Fibroblast of peridontal ligament (primary cell): ENCODE measurements around the gene CNOT4.
"Not testable (repeated sequence)": the region's sequence is repeated elsewhere in the genome, so short reads cannot be mapped to it uniquely, and the experiment has no call there.

Experiments used
- DNase-seq: peaks from one replicate; pipeline ENCODE4 v3.0.0-alpha.2; 2010; ENCODE audit errors: extremely low read depth

CNOT4 gene

DNA sequence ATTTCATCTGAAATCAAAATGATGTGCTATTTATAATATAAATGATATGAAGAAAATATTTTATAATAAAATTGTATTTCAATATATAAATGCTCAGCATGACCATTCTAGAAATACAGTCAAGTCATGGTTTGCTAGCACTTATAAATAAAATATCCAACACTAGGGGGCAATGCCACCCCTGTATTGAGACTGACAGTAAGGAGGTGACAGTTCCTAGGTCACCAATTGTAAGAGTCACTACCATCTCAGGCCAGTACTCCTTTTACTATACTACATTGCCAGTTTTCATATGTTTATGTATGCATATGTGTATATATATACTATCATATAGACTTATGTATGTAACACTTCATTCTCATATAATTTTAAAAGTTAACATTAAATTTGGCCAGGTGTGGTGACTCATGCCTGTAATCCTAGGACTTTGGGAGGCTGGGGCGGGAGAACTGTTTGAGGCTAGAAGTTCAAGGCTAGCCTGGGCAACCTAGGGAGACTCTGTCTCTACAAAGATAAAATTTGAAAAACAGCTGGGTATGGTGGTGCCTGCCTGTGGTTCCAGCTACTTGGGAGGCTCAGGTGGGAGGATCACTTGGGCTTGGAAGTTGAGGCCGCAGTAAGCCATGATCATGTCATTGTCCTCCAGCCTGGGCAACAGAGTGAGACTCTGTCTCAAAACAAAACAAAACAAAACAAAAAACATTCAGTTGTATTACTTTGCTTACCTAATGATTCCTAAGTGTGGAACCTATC lies 2.4 kb upstream of the CNOT4 start:
- peak; percentile 66 for DNase-seq

DNA sequence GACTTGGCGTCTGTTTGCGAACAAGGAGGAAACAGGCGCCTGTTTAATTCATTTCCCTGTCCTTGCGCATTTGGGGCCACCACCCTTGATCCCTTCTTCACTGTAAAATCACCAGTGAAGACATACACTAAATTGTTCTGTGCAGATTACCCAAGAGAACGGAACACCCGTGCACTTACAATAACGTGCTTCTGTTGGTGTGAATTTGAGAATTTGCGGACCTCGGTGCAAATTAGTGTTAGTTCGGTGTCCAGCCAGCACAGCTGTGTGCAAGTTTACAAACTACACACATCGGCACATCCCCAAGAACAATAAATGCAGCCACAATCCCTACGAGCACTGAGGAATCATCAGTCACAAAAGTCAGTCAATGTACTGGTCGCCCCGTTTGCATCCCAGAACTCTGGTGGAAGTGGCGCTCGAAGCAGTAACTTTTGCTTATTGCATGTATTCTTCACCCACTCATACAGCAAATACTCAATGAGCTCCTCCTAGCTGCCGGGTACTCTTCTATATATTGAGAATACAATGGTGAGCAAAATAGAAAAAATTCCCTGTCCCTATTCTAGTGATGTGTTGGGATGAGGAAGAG lies 786 bp upstream of the CNOT4 start:
- DNase-seq = peak; percentile 48

DNA sequence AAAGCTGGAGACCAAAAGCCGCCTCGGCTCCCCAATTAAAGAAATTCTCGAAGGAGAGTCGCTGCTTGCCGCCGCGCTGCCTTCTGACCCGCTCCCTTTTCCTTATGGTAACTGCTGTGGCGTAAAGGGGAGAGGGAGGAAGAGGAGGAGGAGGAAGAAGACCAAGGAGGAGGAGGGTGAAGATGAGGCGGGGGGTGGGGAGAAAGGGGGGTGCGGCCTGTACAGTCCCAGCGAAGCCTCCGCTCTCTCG lies 388 bp downstream of the CNOT4 start:
- no peak for DNase-seq

DNA sequence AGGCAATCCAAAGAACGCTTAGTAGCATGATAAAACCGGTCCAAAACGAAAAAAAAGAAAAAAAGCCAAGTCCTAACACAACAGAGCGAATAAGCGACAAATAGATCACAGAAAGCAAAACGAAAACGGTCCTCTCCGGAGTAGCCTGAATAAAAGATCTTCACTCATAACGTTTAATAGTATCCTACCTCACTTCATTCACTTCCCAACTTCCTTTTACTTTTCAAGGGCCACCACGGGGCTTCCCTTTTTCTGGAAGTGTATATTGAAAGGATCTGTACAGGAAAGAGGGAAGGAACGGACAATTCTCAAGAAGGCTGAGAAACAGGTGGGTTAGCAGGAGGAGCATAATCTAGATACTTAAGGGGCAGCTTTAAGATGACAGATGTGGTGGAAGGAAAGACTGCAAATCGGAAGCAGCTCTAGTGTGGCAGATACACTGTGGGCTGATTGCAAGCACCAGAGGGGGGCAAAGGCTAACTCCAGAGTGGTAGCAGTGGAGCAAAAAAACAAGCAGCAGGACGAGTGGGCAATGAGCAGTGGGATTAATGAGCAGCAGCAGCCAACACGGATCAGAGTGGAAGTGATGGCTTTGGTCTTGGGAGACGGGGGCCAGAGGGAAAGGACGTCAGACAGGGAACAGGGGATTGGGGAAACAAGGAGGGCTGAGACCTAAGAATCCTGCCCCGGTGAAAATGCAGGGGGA lies 866 bp downstream of the CNOT4 start:
- DNase-seq = peak; percentile 40

DNA sequence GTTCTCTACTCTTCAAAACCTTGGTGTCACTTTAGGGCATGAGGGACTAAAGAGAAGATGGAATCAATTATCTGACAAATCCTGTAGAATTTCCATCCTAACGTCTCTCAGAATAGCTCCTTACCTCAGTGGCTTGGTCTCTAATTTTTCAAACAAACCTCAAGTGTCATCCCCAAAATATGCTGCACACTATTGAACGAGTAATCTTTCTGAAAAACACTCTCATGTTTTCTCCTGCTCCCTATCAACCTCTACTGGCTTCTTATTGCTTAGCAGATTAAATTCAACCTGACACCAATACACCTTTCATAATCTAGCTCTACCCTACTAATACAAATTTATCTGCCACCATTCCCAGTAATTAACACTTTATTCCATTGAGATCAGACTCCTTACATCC lies 8.5 kb downstream of the CNOT4 start:
- peak; percentile 54 for DNase-seq

DNA sequence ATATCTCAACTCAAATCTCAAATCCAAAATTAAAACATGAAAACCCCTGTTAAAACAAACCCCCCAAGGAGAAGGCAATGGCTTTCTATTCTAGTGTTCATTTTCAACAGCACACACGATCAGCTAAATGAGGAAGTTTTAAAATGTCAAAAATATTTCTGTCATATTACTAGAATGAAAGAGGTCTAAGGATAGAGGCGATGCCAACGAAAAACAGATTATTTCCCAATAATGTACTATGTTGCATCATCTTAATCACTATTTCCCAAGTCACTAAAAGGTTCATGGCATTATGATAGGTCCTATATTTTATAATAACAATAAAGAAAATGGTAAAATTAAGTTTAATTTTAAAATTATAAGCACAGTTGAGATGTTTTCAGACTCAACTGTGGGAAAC lies 10.1 kb downstream of the CNOT4 start:
- DNase-seq = no peak

DNA sequence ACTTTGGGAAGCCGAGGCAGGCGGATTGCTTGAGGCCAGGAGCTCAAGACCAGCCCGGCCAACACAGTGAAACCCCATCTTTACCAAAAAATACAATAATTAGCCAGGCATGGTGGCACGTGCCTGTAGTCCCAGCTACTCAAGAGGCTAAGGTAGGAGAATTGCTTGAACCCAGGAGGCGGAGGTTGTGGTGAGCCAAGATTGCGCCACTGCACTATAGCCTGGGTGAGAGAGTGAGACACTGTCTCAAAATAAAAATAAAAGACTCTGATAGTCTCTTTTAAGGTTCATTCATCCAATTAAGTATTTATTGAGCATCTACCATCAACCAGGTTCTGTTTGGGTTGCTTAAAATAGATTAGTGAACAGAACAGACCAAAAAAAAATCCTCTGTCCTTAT lies 12.7 kb downstream of the CNOT4 start:
- not testable (repeated sequence) for DNase-seq

DNA sequence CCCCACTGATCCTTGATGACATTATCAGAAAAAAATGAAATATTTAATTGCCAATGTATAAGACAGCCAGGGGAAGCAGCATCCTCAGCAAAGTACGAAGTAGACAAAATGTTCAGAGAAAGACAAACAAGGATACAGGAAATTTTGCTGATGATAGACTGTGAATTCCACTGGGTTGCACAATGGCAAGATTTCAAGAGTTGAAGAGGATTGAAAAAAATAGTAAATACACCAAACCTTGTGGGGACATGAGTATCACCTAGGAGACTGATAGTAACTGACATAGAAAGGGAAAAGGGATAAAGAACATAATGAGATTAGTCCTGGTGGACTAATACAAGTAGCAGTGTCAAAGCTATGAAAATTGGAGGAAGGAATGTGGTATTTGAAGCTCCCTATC lies 16.5 kb downstream of the CNOT4 start:
- no peak for DNase-seq

DNA sequence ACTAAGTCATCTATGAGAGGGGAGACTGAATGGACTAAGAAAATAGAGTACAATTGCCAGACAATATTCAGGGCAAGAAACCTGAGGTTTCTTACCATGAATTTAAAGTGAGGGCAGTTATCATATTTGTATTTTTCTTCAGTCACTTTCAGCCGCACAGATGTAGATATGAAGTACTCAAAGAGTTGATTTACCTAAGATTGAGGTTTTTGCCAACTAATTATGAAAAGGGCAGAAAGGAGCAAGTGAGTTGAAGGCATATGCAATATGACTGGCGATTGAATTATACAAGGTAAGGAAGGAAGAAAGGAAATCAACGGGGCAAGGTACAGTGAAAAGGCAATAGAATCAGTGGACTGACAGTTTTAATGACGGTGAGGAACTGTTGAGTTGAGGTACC lies 17.8 kb downstream of the CNOT4 start:
- DNase-seq = no peak

DNA sequence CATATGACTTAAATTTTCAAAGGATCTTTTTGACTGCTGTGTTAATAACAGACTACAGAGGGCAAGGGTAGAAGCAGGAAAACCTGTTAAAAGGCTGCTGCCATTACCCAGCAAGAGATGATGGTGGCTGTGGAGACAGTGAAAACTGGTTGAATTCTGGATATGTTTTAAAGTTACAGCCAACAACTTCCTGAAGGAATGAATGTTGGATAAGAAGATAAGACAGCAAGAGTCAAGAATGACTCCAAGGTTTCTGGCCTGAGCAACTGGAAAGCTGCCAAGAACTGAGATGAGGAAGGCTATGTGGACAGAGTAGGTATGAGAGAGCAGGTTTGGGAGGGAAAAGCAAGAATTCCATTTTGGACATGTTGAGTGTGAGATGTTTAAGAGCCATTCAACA lies 19.1 kb downstream of the CNOT4 start:
- peak; percentile 18 for DNase-seq

DNA sequence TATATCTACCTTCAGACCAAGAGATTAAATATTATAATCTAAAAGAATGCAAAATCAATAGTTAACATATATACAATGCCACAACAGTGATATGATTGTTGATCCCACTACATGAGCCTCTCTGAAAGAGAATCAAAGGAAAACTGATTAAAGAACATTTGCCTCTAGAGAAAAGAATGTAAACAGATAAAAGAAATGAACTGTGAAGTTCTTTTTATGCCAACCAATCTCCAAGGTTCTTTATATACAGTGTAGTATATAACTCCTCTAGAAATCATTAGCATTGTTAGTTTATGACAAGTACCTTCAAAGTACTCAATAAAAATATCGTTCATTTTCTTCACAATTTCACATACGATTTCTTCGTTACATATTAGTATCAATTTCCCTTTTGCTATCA lies 20.1 kb downstream of the CNOT4 start:
- DNase-seq = no peak

DNA sequence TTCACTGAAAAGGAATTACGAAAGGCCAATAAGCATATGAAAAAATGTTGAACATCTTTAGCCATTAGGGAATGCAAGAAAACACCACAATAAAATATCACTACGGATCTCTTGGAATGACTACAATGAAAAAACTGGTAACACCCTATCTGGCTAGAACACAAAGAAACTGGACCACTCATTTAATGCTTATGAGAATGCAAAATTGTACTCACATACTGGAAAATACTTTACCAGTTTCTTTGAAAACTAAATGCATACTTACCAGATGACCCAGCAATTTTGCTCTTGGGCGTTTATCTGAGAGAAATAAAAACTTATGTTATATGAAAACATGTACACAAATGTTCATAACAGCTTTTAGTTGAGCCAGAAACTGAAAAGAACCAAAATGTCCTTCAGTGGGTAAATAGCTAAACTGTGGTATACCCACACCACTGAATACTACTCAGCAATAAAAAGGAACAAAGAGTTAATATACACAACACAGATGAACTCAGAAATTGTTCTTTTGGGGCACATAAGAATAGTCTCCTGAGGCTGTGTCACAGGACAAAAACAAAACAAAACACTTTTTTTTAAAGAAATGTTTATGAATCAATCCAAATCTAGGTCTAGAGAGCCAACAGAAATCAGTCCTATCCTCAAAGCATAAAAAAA lies 23.5 kb downstream of the CNOT4 start:
- peak; percentile 48 for DNase-seq

DNA sequence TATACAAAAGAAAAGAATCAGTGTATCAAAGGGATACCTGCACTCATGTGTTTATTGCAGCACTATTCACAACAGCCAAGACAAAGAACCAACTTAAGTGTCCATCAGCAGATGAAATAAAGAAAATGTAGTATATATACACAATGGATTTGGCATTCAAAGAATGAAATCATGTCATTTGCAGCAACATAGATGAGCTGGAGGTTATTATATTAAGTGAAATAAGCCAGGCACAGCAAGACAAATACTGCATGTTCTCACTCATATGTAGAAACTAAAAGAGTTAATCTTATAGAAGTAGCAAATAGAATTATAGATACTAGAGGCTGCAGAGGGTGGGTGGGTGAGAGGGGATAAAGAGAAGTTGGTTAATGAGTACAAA lies 28.3 kb downstream of the CNOT4 start:
- no peak for DNase-seq

DNA sequence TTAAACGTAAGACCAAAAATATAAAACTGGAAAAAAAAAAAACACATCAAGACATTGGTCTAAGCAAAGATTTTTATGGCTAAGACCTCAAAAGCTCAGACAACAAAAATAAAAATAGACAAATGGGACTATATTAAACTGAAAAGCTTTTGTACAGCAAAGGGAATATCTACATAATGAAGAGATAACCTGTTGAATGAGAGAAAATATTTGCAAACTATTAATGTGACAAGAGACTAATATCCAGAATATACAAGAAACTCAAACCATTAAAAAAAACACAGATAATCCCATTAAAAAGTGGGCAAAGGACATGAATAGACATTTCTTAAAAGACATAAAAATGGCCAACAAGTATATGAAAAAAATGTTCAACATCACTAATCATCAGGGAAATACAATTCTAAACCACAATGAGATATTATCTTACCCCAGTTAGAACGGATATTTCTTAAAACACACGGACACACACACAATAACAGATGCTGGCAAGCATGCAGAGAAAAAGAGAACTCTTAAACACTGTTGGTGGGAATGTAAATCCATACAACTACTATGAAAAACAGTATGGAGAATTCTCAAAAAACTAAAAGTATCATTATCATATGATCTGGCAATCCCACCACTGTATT lies 28.8 kb downstream of the CNOT4 start:
- peak; percentile 8 for DNase-seq

DNA sequence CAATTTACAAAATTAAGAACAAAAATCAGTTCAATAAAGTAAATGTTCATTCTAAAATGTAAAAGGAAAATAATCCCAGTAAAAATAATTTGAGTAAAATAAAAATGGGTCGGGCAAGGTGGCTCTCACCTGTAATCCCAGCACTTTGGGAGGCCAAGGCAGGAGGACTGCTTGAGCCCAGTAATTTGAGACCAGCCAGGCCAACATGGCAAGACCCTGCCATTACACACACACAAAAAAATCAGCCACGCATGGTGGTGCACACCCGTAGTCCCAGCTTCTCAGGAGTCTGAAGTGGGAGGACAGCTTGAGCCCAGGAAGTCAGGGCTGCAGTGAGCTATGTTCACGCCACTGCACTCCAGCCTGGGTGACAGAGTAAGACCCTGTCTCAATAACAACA lies 34.4 kb downstream of the CNOT4 start:
- no peak for DNase-seq

DNA sequence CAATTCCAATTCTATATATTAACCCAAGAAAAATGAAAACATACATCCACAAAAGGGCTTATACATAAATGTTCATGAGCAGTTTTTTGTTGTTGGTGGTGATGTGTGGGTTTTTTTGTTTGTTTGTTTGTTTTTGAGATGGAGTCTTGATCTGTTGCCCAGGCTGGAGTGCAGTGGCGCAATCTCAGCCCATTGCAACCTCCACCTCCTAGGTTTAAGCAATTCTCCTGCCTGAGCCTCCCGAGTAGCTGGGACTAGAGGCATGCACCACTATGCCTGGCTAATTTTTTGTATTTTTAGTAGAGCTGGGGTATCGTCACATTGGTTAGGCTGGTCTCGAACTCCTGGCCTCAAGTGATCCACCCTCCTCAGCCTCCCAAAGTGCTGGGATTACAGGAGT lies 40.2 kb downstream of the CNOT4 start:
- DNase-seq = not testable (repeated sequence)

DNA sequence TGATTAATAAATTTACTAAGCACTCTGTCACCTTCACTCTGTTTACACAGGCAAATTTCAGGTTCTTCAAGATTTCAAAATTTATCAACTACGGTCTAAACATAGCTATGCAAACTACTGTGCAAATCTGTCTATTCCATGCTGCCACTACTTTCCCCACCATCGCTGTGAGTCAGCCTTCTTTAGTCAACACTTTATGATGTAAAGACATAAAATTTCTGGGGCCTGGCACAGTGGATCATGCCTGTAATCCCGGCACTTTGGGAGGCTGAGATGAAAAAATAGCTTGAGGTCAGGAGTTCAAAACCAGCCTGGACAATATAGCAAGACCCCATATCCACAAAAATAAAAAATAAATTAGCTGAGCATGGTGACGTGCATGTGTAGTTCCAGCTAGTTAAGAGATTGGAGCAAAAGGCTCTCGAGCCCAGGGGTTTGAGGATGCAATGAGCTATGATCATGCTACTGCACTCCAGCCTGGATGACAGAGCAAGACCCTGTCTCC lies 42.6 kb downstream of the CNOT4 start:
- DNase-seq = no peak

DNA sequence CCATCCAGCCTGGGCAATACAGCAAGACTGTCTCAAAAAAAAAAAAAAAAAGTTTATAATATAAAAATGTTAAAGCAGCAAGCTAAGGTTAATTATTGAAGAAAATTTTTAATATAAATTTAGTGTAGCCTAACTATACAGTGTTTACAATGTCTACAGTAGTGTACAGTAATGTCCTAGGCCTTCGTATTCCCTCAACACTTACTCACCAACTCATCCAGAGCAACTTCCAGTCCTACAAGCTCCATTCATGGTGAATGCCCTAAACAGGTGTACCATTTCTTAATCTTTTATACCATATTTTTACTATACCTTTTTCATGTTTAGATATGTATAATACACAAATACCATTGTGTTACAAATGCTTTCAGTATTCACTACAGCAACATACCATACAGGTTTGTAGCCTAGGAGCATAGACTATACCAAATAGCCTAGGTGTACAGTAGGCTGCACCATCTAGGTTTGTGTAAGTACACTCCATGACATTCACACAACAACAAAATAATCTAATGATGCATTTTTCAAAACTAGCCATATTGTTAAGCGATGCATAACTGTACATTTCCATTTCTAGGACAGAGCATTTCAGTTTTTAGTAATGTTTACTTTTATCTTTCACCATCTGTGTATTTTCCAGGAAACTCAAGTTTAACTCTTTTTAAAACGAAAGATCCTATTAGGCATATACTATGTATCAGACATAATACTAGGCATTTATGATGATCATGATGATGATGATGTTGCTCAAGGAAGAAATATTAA lies 43.3 kb downstream of the CNOT4 start:
- DNase-seq = no peak

DNA sequence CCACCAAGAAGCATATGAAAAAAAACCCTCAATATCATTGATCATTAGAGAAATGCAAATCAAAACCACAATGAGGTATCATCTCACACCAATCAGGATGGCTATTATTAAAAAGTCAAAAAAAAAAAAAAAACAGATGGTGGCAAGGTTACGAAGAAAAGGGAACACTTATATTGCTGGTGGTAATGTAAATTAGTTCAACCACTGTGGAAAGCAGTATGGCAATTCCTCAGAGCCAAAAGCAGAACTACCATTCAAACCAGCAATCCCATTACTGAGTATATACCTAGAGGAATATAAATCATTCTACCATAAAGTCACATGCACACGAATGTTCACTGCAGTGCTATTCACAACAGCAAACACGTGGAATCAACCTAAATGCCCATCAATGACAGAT lies 46.0 kb downstream of the CNOT4 start:
- DNase-seq = no peak

DNA sequence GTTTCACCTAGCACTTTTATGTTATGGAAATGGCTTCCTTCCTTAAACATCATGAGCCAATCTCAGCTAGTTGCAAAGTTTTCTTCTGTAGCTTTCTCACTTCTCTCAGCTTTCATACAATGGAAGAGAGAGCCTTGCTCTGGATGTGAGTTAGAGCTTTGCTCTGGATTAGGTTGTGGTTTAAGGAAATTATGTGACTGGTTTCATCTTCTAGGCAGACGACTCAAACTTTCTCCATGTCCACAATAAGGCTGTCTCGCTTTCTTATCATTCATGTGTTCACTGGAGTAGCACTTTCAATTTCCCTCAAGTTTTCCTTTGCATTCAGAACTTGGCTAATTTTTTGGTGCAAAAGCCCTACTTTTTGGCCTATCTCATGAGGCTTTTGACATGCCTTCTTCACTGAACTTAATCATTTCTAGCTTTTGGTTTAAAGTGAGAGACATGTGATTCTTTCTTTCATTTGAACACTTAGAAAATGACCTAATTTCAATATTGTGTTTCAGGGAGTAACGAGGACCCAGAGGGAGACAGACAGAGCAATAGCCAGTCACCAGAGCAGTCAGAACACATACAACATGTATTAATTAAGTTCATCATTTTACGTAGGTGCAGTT lies 49.8 kb downstream of the CNOT4 start:
- no peak for DNase-seq

DNA sequence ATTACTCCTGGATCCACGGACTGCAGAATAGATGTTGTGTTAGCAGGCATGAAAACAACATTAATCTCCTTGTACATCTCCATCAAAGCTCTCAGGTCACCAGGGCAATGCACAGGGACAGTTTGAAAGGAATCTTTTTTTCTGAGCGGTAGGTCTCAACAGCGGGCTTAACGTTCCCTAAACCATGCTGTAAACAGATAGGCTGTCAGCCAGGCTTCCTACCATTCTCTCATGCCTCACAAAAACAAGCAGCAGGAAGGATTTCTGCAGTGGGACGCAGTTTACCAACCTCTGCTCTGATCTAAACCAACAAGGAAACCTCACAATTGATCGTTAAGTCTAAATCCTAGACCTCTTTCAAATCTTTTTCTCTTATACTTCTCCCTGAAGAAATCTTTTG lies 50.8 kb downstream of the CNOT4 start:
- no peak for DNase-seq
